HG03354 (cell line): Measurements from ENCODE around the gene TMEM161A.
A peak's percentile ranks its signal among the peaks of the same experiment; 100 is the strongest.
"Not testable (repeated sequence)": the region's sequence is repeated elsewhere in the genome, so short reads cannot be mapped to it uniquely, and the experiment has no call there.

Experiments used
- ATAC-seq: cut with Tn5 transposase; IDR thresholded peaks from one replicate; pipeline ENCODE4 v1.9.1; 2021; ENCODE audit warnings: mild to moderate bottlenecking; ENCODE audit not compliant: unreplicated experiment, poor library complexity, severe bottlenecking

Gene TMEM161A

DNA sequence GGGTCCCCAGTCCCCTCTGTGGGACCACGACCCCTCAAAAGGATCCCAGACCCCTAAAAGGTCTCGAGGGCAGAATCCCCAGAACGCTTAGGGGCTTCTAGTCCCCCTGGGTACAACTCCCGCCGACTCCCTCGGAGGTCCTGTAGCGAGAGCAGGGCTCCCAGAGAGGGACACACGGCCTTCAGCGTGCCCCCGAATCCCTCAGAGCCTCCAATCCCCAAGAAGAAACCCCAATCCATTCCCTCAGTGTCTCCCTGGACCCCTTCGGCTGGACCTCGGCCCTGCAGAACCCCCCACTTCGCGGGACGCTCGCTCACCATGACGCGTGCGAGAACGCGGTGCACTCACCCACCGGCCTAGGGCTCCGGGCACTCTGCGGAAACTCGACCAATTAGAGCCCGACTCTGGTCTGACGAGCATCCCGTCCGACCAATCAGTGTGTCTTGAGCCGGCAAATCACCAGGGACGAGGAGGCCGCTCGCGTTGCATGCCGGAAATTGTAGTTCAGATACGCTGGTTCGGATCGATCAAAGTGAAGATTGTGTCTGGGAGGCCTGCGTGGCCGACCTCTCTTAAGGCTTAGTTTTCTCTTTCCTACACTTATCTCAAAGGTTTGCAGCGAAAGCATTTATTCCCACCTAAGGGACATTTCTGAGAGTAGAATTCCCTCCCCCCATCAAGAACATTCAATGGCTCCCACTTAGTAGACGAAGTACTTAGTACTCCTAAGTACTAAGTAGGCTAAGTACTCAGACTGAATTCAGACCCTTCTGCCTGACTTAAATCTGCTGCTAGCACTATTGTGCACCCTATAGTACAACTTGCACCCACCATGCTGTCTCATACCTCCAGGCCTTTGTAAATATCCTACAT, at the start of gene TMEM161A:
Gene TMEM161A (minus strand): TSS at position 370 of the 873 bp plus-strand sequence. CDS start 50 bp downstream, at position 320.
- peak; percentile 99 for ATAC-seq

GRCh38 chr19:19186742-19187141, 48.5 kb upstream of the TMEM161A start:
- ATAC-seq = no peak

- no peak for ATAC-seq
Measured at GRCh38 chr19:19185853-19186740, 47.8 kb upstream of the TMEM161A start.

GRCh38 chr19:19181488-19181998, 43.3 kb upstream of the TMEM161A start:
- ATAC-seq = no peak

DNA sequence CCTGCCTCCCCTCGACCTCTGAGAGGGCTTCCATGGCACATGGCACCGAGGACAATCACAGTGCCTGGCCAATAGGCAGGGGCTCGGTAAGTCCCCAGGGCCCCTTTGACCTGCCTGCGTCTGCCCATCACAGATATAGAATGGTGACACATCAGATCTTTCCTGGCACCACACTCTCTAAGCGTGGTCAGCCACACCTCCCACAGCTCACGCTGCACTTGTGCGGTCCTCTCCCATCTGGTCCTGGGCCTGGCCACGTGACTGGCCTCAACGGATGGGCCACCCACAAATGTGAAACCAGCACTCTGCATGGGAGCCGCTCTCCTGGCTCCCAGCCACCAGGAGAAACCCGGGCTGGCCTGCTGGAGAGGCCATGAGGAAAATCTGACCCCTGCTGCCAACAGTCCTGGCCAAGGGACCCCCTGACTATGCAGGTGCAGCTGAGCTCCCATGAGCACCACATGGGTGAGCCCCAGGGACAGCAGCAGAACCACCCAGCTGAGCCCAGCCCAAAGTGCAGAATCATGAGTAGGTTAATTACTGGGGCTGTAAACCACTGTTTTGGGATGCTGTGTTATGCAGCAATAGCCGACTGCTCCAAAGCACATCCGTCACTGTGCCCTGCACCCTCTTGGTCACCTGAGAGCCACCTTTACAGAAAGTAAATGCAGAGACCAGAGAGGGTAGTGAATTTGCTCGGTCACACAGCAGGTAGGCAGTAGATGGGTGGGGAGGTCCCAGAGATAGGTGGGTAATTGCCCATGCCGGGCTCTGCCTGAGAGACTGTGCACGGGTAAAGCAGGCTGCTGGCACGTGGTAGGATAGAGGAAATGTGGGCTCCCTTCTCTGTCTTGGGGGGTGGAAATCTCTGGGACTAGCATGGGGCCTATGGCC, 41.5 kb upstream of the TMEM161A start:
- ATAC-seq = no peak

DNA sequence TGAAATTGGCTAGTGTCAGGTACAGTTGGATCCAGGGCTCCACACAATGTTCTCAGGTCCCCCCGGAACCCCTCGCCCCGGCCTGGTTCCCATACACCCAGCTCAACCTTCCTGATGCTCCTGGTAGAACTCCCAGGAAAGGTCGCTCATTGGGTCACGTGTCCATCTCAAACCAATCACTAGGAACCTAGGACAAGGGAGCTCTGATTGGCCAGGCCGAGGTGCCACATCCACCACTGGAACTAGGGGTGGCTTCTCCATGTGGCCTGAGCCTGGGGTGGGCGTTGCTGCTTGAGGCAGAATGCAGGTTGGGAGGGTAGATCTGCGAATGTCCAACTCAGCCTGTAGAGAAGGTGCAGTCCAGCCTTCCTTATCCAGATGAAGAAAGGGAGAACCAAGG, 38.7 kb upstream of the TMEM161A start:
- no peak for ATAC-seq

GRCh38 chr19:19173243-19173642, 35.0 kb upstream of the TMEM161A start:
- ATAC-seq = not testable (repeated sequence)

- ATAC-seq = no peak
Measured at GRCh38 chr19:19171821-19172532, 33.7 kb upstream of the TMEM161A start.

DNA sequence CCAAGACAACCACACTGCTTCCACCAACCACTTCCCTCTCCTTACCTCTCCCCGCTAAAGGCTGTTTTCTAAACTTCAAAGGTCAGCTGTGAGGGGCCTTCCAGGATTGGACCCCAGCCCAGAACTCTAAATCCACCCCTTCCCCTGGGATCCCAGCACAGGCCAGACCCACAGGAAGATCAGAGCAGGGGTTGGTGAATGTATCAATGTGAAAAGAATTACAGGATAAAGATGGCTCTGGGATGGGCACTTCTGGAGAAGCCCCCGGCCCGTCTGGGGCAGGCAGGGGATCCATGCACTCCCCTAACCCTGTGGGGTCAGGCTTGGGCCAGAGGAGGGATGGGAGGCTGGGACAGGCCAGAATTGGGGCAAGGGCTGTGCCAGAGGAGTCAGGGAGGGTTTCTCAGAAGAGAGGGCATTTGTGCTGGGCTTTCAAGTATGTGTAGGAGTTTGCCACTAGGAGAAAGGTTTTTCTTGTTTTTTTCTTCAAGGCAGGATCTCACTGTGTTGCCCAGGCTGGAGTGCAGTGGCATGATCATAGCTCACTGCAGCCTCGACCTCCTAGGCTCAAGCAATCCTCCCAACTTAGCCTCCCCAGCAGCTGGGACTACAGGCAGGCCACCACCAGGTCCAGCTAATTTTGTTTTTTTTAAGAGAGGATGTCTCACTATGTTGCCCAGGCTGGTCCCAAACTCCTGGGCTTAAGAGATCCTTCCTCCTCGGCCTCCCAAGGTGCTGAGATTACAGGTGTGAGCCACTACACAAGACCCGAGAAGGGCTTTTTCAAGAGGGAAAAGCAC, 32.8 kb upstream of the TMEM161A start:
- ATAC-seq = no peak

DNA sequence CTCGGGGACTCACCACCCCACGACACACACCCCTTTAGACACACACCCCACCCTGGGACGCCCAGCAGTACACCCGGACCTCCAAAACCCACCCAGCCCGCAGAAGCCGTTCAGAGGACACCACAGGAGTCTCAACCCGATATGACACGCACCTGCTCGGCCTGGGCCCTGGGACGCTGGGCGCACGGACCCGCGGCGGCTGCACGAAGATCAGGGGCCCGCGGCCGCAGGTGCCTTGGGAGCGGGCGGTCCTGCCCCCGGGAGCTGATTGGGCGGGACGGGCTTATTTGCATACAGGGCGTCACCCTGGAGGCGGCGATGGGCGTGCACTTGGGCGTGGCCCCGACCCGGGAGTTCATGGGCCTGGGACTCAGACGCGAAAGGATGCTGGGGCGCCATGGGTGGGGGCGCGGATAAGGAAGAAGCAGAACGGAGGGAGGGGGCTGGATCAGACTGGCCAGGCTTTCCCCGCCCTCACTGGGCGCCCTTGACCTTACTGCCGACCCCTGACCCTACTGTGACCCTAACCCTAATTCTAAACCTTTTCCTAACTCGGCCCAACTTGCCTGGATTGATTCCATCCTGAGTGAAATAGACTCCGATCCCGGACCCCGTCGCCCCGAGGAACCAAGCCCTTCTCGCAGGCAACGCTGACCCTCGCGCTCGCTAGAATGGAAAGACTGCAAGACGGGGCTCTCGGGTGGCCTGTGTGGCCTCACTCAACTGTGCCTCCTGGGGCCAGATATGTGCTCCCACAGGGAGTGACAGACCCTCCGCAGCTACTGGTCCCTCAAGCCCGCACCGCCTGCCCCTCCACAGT, 32.0 kb upstream of the TMEM161A start, which contains the start of gene MEF2B:
Gene MEF2B (minus strand): TSS at position 211 of the 820 bp plus-strand sequence. CDS start 19,528 bp downstream, outside the sequence.
- peak; percentile 87 for ATAC-seq

DNA sequence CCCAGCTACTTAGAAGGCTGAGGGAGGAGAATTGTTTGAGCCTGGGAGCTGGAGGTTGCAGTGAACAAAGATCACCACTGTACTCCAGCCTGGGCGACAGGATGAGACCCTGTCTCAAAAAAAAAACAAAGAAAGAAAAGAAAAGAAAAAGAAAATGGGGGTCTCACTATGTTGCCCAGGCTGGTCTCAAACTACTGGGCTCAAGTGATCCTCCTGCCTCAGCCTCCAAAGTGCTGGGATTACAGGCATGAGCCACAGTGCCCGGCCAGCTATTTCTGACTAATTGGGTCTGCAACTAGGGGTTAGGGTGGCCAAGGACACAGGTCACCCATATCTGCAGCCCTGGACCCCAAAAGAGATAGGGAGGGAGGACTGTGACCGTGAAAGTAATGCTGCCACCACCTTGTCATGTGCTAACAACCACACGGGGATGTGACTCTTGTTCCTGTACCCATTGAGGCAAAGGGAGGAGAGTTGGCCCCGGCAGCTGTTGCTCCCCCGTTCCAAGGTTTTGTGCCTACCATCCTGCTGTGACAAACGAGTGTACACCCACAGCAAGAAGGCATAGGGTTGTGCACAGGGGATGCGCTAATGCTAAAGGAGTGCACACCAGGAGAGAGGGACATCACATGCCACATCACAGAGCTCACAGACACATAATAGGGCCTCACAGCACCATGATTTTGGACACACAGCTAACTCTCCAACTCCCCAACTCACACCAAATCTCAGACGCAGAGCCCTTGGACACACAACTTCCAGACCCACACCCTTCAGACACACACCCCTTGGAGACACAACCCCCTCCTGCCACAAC, 31.2 kb upstream of the TMEM161A start:
- peak; percentile 4 for ATAC-seq

- ATAC-seq = no peak
Measured at GRCh38 chr19:19167612-19168011, 29.3 kb upstream of the TMEM161A start.

GRCh38 chr19:19165396-19165795, 27.1 kb upstream of the TMEM161A start:
- ATAC-seq = no peak

DNA sequence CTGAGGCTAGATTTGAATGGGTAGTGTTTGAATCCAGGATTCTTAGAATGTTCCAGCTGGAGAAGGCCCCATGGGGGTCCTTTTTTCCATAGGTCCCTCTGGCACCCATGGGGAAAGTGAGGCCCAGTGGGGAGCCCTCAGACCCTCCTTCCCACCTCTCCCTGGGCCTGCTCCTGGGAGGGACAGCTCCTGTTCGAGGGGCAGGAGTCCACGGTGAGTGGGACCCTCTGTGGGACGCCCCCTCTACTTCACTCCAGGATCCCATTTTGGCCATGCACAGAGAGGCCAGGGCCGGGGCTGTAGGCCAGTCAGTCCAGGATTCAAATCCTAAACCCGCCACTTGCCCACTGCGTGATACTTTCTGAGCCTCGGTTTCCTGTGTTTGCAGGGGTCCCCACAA, 24.2 kb upstream of the TMEM161A start:
- no peak for ATAC-seq

- no peak for ATAC-seq
Measured at GRCh38 chr19:19160461-19161035, 22.3 kb upstream of the TMEM161A start.

DNA sequence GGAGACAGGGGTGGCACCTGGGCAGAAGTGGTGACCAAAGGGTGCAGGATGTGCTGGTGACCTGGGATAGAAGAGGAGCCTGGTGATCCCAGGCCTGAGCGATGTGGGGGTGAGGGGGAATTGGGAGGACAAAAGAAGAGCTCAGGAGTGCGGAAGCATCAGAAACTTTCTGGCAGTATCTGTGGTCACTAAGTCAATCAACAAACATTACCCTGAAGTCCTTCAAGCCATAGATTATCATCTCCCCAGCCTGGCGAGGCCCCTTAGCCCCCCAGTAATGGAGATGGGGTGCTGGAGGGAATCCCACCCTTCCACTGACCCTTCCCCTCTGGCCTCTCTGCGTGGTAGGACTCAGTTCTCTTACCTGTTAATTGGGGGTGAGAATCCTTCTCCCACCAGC, 21.3 kb upstream of the TMEM161A start:
- ATAC-seq = no peak
